GM19372 (cell line): ENCODE measurements around the gene HDAC7.

ENCODE experiments used
- ATAC-seq: cut with Tn5 transposase; IDR thresholded peaks from one replicate; pipeline ENCODE4 v1.9.1; 2021; ENCODE audit warnings: mild to moderate bottlenecking, low read depth, moderate library complexity; ENCODE audit not compliant: unreplicated experiment

HDAC7 gene

DNA sequence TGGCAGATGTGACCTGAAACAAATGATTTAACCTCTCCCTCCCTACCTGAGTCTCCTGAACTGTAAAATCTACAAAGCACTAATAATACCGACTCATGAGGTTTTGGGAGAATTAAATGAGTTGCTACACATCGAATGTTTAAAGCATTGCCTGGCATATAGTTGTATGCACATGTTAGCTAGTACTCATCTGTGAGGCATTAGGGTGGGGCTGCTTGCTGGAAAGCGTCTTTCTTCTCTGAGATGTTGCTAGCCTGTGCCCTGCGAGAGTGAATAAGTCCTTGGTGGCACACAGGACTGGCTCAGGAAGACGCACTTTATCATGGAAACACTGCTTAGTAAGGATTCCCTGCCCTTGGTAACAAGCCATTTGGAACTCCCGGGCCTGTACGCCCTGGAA is 67.2 kb downstream of the HDAC7 start:
- ATAC-seq, result no peak

DNA sequence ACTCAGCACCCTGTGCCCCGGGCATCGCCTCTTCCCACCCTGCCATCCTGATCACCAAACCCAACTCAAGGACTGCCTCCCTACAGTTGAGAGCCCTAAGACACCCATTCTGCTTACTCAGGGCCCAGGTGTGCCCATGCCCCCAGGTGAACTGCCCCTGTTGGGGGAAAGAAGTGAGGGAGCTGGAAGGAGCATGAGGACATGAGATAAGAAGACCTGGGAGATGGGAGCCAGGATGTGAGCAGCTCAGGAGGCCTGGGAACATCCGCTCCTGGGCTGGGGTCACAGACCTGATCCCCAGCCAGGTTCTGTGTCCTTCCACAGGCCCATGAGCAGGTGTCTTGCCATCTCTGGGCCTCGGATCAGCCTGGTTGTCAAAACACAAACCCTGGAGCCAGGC is 67.6 kb downstream of the HDAC7 start:
- ATAC-seq, result no peak

DNA sequence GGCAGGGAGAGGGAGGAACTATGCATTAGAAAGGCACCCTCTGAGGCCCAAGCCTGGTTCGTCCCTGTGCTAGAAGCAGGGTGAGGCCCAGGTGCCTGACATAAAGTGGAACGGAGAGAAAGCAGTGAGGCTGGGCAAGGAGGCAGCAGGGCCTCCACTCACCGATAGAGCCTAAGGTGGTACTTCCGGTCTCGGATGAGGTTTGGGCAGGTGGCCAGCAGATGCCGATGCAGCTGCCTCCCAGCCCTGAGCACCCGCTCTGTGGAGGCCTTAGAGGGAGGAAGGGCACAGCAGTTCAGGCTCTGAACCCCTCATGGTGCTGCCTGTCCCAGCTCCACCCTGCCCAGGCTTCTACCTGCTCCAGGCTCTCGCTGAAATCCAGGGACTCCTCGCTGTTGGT is 68.1 kb downstream of the HDAC7 start:
- no peak for ATAC-seq

- ATAC-seq, result no peak
Measured at GRCh38 chr12:47750916-47751470, 68.7 kb downstream of the HDAC7 start.

- ATAC-seq, result no peak
Measured at GRCh38 chr12:47750229-47750798, 69.4 kb downstream of the HDAC7 start.

- ATAC-seq, result no peak
Measured at GRCh38 chr12:47748899-47749298, 70.8 kb downstream of the HDAC7 start.

GRCh38 chr12:47748507-47748828 is 71.2 kb downstream of the HDAC7 start:
- no peak for ATAC-seq

DNA sequence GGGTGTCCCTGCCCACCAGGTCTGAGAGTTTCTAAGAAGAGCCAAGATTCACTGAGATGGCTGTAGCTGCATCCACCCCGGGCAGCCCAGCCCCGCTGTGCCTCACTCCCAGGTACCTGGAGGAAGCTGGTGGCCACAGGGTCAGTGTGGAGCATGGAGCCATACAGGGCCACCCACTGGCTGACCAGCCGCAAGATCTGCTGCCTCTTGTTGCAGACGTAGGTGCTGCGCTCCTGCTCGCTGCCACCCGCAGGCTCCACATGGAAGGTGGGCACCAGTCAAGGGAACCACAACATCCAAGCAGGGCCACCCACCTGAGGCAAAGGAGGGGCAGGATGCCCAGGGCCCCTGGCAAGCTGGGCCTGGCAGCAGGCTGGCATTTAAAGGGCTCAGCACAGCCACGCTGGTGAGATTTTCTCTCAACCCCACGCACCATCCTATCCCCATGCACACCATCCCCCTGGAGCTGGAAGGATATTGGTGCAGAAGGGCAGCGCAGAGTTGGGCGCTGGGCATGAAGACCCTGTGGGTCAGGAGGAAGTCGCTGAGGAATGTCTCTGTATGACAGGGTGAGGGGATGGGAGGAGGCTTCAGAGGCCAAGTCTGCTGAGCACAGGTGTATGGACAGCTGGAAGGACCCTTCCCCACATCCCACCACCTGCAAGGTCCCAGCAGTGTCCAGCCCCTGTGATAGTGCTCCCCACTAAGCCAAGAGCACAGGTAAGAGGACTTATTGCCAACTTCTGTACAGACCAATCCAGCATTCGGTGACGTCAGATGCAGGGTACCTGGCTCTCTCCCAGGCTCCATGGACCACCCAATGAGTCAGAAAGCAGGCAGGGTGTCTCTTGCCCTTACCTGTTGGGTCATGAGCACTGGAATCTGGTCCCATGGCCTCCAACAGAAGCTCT is 71.9 kb downstream of the HDAC7 start:
- ATAC-seq, result no peak

DNA sequence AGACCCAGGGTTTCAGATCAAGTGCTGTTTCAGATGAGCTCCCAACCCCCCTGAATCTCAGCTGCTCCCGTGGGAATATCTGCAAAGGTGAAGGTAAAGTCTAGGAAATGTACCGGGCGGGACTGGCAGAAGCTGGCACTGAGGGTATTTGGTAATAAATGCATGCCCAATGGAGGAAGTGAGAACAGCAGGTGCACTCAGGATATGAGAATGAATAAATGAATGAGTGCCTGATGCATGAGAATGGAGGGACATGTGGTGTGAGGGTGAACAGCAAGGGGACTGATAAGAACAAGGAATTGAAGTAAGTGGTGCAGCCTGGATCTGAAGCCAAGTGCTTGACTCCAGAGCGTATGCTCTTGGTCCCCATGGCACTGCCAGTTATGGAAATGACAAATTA is 72.6 kb downstream of the HDAC7 start:
- no peak for ATAC-seq

- no peak for ATAC-seq
Measured at GRCh38 chr12:47746523-47746922, 73.2 kb downstream of the HDAC7 start.

DNA sequence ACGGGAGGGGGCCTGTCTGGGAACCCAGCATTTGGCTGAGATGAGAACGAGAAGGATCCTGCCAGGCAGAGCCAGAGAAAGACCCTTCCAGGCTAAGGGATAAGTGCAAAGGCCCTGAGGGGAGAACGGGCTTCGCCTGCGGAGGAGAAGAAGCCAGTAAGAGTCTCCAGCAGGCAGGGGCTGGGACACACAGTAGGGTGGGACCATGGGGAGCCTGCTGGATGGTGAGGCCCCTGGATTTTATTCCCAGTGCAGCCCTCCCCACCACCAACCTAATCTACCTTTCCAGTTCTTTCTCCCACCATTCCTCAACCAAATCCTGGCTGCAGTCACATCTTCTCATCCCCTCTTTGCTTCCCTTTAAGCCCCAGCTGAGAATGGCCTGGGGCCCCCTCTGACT is 73.6 kb downstream of the HDAC7 start:
- no peak for ATAC-seq

GRCh38 chr12:47745485-47746041 is 74.1 kb downstream of the HDAC7 start:
- no peak for ATAC-seq

GRCh38 chr12:47744778-47745436 is 74.8 kb downstream of the HDAC7 start:
- no peak for ATAC-seq

DNA sequence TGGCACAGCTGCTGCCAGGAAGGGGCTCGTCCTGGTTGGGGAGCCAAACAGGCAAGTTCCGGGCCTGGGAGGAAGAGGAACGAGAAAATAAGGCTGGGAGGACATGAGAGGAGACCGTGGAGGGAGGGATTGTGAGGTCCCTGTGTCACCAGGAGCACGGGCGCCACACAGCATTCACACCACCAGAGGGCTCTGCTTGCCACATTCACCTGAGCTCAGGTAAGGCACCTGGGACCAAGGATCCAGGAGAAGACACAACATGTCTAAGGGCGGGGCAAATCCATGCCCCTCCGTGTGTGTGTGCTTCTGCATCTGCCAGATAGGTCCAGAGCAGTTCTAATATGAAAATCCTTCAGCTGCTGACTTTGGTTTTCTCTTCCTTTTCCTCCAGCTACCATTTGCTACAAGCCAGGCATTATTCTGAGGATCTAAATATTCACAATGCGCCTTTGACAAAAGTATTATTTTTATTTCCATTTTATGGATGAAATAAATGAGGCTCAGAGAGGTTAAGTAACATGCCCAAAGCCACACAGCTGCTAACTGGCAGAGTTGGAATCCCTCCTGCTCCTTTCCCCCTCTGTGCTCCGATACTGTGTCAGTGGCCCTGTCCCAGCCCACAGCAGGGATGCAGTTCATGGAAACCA is 75.6 kb downstream of the HDAC7 start:
- ATAC-seq, result no peak

- ATAC-seq, result no peak
Measured at GRCh38 chr12:47743311-47743860, 76.3 kb downstream of the HDAC7 start.

GRCh38 chr12:47742253-47742825 is 77.4 kb downstream of the HDAC7 start:
- ATAC-seq, result no peak

- no peak for ATAC-seq
Measured at GRCh38 chr12:47741340-47741703, 78.4 kb downstream of the HDAC7 start.

DNA sequence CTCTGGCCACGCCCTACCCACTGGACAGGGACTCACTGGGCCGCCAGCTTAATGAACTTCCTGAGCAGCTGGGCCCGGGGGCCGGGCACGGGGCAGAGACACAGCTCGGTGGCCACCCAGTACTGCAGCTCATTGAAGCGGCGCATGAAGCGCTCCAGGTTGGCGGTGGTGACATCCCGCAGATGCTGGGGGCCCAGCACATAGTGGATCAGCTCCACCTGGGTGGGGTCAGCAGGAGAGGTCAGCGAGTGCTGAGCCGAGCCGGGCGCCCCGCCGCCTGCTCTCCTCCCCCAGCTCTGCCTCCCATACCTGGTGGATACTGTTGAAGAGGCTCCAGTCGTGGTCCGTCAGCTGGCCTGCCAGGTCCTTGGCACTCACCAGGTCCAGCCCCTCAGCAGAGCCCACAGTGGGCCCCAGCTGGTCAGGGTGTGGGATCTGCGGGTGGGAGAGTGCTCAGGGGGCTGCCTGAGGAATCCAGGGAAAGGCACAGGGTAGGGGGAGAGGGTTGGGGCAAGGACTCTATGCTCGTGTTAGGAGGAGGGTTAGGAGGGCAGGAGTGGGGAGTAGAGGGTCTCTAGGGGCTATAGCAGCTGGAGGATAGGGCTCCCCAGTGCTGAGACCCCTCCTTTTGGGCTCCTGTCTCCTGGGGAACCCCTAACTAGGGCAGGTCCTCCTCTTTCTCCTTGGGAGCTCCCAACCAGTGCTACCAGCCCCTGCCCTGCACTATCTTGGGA is 78.9 kb downstream of the HDAC7 start:
- no peak for ATAC-seq

- ATAC-seq, result no peak
Measured at GRCh38 chr12:47739979-47740378, 79.7 kb downstream of the HDAC7 start.
